GM18517 (cell line): ENCODE measurements around the gene ZNF689.
"Not testable (repeated sequence)": the region's sequence is repeated elsewhere in the genome, so short reads cannot be mapped to it uniquely, and the experiment has no call there.

ENCODE experiments used
- ATAC-seq: cut with Tn5 transposase; IDR thresholded peaks from one replicate; pipeline ENCODE4 v1.9.1; 2021; ENCODE audit warnings: mild to moderate bottlenecking, moderate library complexity; ENCODE audit not compliant: unreplicated experiment

The ZNF689 gene

DNA sequence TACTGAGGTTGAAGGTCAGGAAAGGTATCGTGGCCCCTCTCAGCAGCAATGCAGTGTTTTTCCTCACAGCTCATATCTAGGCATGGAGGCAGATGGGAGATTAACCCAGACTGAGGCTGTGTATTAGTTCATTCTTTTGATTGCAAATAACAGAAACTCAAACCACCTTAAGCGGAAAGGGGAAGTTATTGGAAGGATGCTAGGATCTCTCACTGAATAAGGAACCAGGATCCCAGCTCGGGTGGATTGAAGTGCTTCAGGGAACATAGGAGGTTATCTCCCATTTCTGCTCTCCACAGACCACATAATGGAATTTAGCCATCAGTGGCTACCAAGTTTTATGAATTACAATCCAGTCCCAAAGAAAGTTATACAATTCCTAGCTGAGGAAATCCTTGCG, 8.2 kb downstream of the ZNF689 start:
- ATAC-seq, result no peak

DNA sequence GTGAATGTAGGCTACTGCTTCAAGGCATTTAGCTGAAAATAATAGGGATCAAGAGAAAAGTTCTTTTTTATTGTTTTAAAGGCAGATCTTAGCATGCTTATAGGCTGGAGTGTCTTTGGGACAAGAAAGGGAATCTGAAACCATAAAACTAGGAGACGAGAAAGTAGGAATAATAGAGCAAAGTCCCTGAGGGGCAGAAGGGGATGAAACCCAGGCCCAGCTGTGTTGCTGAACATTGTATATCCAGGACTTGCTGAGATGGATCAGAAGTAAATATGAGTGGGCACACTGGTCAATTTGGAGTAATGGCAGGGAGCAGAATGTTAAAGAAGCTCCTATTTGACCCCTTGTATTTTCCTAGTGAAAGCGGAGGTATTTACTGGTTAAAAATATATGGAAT, 9.3 kb downstream of the ZNF689 start:
- no peak for ATAC-seq

DNA sequence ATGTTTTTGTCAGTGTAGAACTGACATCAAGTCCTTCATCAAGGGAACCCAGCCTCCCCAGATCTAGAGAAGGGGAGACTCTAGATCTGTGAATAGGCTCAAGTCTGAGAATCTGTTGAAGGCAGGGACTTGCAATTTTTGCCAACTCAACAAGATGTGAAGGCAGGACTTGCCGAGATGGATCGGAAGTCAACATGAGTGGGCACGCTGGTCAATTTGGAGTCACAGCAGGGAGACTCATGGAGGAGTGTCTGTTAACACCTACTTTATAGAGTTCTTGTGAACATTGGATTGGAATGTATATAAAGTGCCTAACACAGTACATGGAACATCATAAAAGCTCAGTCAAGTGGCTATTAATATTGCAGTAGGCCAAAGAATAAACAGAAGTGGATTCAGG, 10.0 kb downstream of the ZNF689 start:
- ATAC-seq, result no peak

DNA sequence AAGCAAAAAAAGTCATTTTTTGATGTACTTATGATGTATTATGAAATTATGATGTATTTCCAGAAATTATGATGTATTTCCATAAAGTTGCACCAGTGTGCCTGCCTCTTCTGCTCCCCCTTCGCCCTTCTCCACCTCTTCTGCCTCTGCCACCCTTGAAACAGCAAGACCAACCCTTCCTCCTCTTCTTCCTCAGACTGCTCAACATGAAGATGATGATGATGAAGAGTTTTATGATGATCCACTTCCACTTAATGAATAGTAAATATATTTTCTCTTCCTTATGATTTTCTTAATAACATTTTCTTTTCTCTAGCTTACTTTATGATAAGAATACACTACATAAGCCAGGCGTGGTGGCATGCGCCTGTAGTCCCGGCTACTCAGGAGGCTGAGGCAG, 17.3 kb downstream of the ZNF689 start:
- no peak for ATAC-seq

DNA sequence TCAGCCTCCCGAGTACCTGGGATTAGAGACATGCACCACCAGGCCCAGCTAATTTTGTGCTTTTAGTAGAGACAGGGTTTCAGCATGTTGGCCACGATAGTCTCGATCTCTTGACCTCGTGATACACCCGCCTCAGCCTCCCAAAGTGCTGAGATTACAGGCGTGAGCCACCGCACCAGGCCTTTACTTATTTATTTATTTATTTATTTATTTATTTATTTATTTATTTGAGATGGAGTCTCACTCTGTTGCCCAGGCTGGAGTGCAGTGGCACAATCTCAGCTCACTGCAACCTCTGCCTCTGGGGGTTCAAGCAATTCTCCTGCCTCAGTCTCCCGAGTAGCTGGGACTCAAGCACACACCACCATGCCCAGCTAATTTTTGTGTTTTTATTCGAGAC, 19.3 kb downstream of the ZNF689 start:
- not testable (repeated sequence) for ATAC-seq

DNA sequence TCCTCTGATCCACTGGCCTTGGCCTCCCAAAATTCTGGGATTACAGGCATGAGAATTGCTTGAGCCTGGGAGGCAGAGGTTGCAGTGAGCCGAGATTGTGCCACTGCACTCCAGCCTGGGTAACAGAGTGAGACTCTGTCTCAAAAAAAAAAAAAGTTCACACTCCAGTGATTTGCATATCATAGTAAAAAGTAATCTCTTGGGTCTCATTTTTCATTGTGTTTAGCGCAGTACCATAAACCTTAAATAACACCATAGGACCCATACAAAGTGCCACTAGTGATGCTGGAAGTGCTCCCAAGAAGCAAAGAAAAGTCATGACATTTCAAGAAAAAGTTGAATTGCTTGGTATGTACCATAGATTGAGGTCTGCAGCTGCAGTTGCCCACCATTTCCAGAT, 20.6 kb downstream of the ZNF689 start:
- not testable (repeated sequence) for ATAC-seq

DNA sequence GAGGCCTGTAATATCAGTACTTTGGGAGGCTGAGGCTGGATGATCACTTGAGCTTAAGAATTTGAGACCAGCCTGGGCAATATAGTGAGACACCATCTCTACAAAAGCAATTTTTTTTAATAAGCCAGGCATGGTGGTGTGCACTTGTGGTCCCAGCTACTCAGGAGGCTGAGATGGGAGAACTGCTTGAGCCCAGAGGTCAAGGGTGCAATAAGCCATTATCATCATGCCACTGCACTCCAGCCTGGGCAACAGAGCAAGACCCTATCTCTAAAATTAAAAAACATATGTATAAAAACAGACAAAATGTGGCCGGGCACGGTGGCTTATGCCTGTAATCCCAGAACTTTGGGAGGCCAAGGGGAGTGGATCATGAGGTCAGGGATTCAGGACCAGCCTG, 21.5 kb downstream of the ZNF689 start:
- no peak for ATAC-seq

DNA sequence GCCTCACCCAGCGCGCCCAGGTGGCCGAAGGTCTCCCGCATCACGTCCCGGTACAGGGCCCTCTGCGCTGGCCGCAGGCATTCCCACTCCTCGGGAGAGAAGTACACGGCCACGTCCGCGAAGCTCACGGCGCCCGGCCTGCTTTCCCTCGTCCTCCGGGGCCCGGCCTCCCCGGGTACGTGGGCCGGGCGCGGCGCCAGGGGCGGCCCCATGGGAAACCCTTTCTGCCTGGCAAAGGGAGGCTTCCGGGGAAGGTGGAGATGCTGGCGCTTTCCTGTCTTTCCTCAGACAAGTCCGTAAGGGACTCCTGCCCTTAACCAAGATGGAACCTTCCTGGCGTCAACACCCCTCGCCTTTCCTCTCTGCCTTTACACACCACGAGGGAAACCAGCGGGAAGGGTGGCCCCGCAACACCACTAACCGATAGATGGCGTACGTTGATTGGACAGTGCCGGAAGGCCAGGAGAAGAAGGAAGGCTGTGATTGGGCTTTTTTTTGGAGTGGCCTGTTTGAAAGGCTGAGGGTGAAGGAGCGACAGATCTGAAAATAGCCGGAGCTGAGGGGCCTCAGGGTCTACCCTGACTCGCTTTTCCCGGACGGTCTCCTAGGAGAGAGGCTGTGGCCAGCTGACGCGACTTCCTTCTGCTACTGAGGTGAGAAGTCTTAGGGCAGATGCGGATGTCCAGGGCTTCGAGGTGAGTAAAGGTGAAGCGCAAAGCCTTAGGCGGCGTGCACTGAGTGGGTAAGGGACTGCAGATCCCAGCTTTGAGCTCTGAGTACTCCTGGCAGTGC, 24.6 kb downstream of the ZNF689 start, which contains the start of gene ZNF785:
Gene ZNF785 (minus strand): TSS at position 298 of the 792 bp plus-strand sequence. CDS start 86 bp downstream, at position 212.
- ATAC-seq, result peak; percentile 81

DNA sequence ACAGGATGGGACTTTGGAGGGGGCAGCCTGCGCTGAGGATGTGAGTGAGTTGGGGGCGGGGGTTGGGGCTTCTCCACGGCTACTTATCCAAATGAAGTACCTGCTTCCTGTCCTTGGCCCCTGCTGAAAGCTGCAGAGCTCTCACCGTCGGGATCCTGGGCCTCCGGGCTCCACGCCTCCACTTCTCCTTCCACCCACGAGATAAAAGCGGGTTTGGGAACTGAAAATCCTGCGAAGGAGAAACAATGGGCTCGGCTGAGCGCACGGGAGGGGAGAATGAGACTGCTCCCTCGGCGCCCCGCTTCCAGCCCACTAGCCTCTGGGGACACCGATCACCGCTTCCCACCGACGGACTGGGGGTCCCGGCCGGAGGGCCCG, 25.2 kb downstream of the ZNF689 start:
- ATAC-seq, result no peak

DNA sequence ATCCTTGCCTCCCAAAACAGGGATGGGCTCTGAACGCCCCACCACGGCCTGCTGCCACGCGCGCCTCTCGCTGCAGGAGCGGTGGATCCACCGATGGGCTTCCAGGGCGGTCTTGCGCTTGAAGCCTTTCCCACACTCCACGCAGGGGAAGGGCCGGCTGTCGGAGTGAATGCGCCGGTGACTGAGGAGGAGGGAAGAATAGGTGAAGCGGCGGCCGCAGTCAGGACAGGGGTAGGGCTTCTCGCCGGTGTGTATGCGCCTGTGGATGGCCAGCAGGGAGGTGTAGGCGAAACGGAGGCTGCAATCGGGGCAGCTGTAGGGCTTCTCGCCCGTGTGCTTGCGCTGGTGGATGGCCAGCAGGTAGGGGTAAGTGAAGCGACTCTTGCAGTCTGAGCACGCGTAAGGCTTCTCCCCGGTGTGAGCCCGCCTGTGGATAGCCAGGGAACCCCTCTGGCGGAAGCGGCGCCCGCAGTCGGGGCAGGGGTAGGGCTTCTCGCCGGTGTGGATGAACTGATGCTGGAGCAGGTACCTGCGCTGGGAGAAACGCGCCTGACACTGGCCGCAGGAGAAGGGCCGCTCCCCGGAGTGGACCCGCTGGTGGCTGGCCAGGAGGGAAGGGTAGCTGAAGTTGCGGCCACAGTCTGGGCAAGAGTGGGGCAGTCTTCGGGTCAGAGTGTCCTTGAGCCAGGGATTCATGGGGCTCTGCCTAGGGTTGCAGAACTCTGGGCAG, 27.4 kb downstream of the ZNF689 start:
- no peak for ATAC-seq

DNA sequence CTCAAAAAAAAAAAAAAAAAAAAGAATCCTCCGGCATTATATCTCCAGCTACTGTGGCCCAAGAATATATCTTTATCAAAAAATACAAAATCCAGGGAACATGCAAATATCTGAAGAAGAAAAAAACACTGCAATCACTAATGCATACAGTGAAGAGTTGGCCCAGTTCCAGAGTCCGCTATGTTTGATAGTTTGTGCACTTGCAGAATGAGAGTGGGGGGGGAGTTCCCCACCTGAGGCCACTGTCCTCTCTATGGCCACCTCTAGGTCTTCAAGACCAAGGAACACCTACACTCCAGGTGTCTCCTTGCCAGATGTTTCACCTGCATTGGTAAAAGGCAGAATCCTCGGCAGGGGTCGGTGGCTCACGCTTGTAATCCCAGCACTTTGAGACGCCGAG, 28.7 kb downstream of the ZNF689 start:
- no peak for ATAC-seq

DNA sequence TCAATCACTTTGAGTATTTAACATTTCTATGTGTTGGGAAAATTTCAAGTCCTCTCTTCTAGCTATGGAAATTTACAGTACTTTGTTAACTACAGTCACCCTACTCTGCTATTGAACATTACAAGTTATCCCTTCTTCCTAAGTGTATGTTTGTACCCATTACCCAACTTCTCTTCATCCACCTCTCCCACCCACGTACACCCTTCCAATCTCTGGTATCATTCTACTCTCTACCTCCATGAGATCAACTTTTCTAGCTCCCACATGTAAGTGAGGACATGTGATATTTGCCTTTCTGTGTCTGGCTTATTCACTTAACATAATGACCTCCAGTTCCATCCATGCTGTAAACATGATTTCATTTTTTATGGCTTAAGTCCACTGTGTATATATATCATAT, 35.5 kb downstream of the ZNF689 start:
- ATAC-seq, result no peak

DNA sequence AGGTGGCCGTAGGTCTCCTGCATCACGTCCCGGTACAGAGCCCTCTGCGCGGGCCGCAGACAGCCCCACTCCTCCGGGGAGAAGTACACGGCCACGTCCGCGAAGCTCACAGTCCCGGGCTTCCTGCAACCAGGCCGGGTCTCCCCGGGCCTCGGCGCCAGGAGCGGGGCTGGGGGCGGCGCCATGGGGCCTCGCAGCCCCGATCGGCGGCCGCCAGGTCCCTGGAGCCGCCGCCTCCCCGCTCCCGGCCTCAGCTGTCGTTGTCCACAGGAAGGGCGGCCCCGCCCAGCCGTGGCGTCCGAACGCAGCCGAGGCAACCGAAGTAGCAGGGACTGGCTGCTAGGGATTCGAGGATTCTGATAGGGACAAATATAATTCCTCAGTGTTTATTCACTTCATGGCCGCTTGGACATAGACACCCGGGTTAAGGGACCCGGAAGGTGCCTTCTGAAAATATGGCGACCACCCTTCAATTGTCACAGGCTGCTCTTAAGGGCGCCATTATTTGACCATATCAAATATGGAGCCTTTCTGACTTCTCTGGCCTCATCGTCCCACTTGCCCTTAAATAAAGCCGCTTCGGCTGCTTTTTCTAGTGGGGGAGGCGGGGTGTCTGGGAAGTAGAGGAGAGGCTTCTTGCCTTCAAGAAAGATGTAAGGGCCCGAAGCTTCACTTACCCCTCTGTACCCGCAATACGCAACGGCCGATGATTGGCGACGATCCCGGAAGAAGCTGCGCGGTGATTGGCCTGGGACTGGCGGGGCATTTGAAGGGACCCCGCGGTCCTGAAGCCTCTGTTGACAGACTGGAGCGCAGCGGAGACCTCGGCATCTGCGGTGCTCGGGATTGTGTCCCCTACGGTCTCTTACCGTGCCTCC, 38.5 kb downstream of the ZNF689 start, which contains the start of gene ZNF688:
Gene ZNF688 (minus strand): TSS at position 270 of the 878 bp plus-strand sequence. CDS start 85 bp downstream, at position 185.
- ATAC-seq, result peak; percentile 55

DNA sequence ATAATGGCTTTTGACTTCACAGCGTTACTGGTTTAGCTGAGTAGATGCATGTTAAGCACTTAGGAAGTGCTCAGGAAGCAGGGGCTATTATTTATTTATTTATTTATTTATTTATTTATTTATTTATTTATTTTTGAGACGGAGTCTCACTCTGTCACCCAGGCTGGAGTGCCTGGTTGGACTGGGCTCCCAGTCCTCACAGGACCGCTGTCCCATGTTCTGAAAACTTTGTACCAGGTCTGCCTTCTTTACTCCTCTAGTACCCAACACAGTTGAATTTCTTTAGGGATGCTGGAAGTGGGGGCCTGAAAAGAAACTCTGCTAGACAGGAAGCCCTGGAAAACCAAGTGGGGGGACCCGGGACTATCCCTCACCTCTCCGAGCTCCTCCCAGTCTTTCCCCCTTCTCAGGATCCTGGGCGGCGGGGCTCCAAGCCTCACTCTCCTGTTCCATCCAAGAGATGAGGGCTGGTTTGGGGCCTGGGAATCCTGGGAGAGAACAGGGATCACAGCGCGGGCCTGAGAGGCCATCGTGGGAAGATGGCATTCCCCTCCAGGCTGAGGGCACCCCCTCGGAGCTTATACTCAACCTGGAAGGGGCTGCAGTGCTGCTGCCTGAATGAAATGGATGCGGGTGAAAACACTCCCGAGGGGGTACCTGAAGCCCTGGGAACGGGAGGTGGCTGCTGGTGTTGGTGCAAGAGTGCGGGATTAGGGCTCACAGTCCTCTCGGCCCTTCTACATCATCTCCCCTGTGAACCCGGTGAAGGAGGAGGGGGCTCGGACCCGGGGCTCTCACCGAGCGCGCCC, 39.3 kb downstream of the ZNF689 start:
- ATAC-seq, result no peak

DNA sequence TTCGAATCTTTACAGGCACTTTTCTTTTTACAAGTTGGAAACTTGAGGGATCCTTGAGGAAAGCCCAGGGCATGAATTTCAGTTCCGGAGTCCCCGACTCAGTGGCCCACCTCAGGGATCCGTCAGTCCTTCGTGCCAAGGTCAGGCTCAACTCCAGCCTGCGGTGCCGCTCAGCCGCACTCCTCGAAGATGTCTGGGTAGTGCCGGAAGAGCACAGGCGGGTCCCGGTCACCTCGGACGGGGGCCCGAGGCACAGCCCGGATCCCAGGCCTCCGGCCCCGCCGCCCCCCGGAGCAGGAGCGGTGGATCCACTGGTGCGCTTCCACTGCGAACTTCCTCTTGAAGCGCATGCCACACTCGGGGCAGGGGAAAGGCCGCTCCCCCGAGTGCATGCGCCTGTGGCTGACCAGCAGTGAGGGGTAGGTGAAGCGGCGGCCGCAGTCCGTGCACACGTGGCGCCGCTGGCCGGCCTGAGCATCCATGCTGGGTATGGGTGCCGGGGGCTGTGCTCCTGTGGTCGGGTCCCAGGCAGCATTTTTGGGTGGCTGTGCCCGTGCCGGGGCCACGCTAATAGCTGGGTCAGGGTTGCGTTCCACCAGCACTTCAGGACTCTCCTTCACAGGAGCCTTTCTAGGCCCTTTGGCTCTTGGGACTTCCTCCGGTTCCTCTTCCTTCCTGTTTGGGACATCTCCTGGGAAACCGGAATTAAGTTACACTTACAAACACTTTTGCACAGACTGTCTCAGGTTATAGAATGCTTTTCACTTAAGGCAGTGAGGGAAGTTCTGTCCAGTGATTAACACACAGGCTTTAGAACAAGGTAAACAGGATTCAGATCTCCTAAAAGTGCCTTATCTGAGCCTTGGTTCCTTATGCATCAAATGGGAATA, 40.2 kb downstream of the ZNF689 start:
- ATAC-seq, result no peak

DNA sequence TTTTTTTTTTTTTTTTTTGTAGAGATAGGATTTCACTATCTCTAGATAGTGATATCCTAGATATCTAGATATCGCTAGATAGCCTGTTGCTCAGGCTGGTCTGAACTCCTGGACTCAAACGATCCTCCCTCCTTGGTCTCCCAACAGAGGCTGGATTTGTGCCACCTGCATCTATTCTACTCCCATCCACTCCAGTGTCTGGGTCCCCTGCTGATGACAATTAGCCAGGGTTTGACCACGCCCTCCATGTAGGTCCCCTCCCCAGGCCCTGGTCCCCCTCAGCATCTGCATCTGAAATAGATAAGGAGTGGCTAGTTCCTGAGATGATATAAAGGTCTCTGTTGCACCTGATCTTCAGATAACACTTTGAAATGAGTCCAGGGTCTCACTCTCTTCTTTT, 40.9 kb downstream of the ZNF689 start:
- ATAC-seq, result no peak

DNA sequence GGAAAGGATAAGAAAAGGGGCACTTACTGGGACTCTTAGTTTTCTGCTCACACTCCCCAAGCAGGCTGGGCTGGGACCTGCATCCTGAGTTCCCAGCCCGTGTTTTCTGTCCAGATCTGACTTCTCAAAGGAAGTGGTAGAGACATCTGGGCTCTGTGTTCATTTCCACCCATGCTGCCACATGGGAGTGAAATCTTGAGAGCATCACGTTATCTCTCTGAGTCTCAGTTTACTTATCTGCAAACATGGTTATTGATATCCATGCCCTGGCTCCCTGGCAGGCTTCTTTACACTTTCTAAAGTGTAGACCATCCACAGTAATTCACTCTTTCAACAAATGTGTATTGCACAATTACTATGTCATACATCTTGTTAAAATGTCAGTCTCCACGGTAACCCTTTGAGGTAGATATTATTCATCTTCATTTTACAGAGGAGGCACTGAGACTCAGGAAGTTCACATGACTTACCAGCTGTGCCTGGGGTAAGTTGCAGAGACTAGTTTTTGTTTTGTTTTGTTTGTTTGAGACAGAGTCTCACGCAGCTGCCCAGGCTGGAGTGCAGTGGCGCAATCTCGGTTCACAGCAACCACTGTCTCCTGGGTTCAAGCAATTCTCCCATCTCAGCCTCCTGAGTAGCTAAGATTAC, 42.1 kb downstream of the ZNF689 start:
- no peak for ATAC-seq

DNA sequence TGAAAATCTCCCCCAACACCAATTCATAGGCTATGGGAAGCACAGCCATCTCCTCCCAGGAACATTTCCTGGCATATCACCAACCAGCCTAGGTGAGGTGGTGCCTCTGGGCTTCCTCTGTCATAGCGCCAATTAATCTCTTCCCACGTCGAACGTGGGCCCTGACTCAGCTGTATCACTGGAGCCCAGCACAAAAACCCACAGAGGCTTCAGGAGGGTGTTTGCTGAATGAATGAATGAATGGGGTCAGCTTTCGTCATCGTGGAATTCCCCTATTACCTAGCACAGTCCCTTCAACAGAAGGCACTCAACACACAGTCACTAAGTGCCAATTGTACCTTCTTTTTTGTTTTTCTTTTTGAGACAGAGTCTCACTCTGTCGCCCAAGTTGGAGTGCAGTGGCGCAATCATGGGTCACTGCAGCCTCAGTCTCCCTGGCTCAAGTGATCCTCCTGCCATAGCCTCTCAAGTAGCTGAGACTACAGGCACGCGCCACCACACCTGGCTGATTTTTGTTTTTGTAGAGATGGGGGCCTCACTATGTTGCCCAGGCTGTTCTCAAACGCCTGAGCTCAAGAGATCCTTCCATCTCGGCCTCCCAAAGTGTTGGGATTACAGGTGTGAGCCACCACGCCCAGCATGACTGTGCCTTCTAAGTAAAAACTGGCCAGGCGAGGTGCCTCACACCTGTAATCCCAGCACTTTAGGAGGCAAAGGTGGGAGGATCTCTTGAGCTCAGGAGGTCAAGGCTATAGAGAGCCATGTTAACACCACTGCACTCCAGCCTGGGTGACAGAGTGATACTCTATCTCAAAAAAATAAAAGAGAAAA, 42.8 kb downstream of the ZNF689 start:
- no peak for ATAC-seq
